GM12874 (cell line): Measurements from ENCODE around the gene ZBTB20.

Experiments
- CTCF ChIP-seq: IDR thresholded peaks from 2 replicates; pipeline ENCODE4 v1.5.1; 2011; ENCODE audit warnings: low read depth, mild to moderate bottlenecking, control low read depth, low read length, moderate library complexity; ENCODE audit not compliant: insufficient read depth

Gene ZBTB20

GRCh38 chr3:114624571-114625181 is 522.4 kb downstream of the ZBTB20 start:
- no peak for TF ChIP-seq CTCF

DNA sequence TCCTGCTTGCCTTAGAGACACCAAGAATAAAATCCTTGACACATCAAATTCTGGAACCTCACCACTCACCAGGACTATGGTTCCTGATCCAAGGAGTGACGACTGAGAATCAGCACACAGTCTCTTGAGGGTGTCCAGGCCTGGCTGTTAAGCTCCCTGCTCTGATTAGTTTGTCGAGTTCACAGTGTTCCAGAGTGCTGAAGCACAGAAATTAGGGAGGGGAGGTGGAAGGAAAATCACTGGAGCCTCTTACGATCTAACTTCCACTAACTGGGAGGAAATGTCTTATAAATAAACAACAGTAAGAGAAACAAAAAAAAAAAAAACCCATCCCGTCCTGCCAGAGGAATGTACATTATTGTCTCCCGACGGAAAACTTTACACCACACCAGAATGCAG is 523.0 kb downstream of the ZBTB20 start:
- TF ChIP-seq CTCF, result no peak

DNA sequence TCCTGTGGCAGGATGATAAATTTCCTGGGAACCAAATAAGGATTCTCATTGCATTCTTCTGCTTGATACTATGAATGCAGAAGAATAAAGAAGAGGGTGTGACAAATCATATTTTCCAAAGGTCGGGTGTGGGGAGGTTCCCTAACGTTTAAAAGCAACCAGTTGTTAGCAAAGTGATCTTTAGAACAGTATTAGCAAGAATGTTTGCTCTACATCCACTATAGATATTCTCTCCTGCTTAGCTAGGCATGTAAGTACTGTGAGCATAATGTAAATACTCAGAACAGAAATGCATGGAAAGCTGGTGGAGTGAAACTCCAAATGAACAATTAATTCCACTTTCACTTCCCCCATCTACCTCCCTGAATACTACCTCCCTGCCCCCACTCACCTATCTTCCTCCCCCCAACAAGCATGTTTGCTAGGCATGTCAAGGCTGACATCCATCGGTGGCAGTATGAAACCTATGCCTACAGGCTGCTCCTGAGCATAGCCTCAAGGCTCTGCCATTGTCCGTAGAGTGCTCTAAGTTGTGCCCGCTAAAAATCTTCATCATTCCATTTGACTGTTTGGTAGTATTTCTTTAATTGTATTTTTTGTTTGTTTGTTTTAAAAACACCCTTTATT is 523.6 kb downstream of the ZBTB20 start:
- TF ChIP-seq CTCF, result no peak

GRCh38 chr3:114622001-114622400 is 525.1 kb downstream of the ZBTB20 start:
- TF ChIP-seq CTCF, result no peak

DNA sequence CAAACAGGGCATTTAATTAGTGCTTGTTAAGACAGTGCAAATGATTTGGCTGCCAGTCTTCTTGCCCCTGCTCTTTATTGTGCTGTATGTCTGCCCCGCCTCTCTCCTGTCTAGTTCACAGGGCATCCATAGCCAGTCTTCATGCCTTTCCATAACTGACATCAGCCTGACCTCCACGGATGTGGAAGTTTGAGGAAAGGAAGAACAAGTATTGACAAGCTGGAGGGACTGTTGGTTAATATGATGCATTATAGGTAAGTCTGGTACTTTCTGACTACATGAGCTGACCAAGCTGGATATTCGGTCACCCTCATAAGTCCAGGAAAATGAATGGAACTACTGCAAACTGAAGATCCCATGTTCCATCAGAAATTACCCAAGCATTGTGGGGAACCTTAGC is 527.3 kb downstream of the ZBTB20 start:
- no peak for TF ChIP-seq CTCF

GRCh38 chr3:114615523-114616085 is 531.5 kb downstream of the ZBTB20 start:
- no peak for TF ChIP-seq CTCF

GRCh38 chr3:114609973-114610630 is 537.0 kb downstream of the ZBTB20 start:
- TF ChIP-seq CTCF, result no peak
